C4-2B (cell line): ENCODE data around the gene GGACT.

Source experiments
- CTCF ChIP-seq: fragments of 450-650 bp; conservative IDR thresholded peaks from 2 replicates; pipeline ENCODE4 v1.5.1; 2017; ENCODE audit warnings: mild to moderate bottlenecking
- ZFX ChIP-seq: fragments of 450-650 bp; IDR thresholded peaks from 2 replicates; pipeline ENCODE4 v1.6.1; 2017

DNA sequence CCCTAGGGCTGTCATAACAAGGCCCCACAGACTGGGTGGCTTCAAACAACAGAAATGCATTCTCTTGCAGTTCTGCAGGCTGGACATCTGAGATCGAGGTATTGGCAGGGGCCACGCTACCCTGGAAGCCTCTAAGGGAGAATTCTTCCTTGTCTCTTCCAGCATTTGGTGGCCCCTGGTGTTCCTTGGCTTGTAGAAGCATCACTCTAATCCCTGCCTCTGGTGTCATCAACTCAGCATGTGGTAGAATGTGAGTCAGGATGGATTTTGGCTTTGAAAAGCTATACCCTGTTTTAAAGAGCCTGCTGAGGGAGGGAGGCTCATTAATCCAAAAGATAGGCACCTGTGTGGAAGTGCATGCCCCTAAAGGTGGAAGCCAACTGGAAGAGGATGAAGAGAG, 7.9 kb upstream of the GGACT start:
- TF ChIP-seq CTCF (no peak), ZFX (no peak)
